GM23338 (cell line): Measurements from ENCODE around the gene B4GALT1. TPM values are rescaled to one million over a fixed set of nuclear protein-coding genes. Genes with fewer than 3 reads are reported as not detected.
A peak's percentile ranks its signal among the peaks of the same experiment; 100 is the strongest.

Experiments
- ATAC-seq: fragments of 200-7000 bp; cut with Tn5 transposase; 3 replicates; pipeline ENCODE4 v1.9.1; 2020
- DNase-seq: peaks from one replicate; pipeline ENCODE4 v3.0.0-alpha.2; 2015; ENCODE audit warnings: low spot score
- H2AFZ ChIP-seq: fragments of 200-600 bp; sonication (generic); 2 replicates; pipeline ENCODE4 v1.8.0; 2016; ENCODE audit warnings: antibody characterized with exemption, mild to moderate bottlenecking, moderate library complexity
- H3F3A ChIP-seq: fragments of 200-600 bp; sonication (generic); replicated peaks from 2 replicates; pipeline ENCODE4 v1.8.0; 2017; ENCODE audit warnings: antibody characterized with exemption, mixed run types, low read depth
- H3K27ac ChIP-seq: fragments of 200-600 bp; sonication (generic); 2 replicates; pipeline ENCODE4 v1.6.1; 2016; ENCODE audit warnings: low read depth
- H3K27me3 ChIP-seq: fragments of 200-600 bp; sonication (generic); 2 replicates; pipeline ENCODE4 v1.8.0; 2016; ENCODE audit warnings: mild to moderate bottlenecking, mixed run types, moderate library complexity; ENCODE audit not compliant: insufficient read depth
- H3K36me3 ChIP-seq: fragments of 200-600 bp; sonication (generic); 2 replicates; pipeline ENCODE4 v1.8.0; 2016; ENCODE audit warnings: mild to moderate bottlenecking; ENCODE audit not compliant: insufficient read depth
- H3K4me1 ChIP-seq: fragments of 200-600 bp; sonication (generic); 2 replicates; pipeline ENCODE4 v1.8.0; 2016; ENCODE audit warnings: mild to moderate bottlenecking, moderate library complexity; ENCODE audit not compliant: insufficient read depth
- H3K4me2 ChIP-seq: fragments of 200-600 bp; sonication (generic); 2 replicates; pipeline ENCODE4 v1.7.1; 2017; ENCODE audit warnings: mixed run types
- H3K4me3 ChIP-seq: fragments of 200-600 bp; sonication (generic); 2 replicates; pipeline ENCODE4 v1.6.1; 2016; ENCODE audit warnings: mixed run types
- H3K79me2 ChIP-seq: fragments of 200-600 bp; sonication (generic); replicated peaks from 2 replicates; pipeline ENCODE4 v1.8.0; 2017; ENCODE audit warnings: mild to moderate bottlenecking; ENCODE audit not compliant: insufficient read depth
- H3K9me2 ChIP-seq: fragments of 200-600 bp; sonication (generic); 2 replicates; pipeline ENCODE4 v1.8.0; 2017; ENCODE audit not compliant: insufficient read depth
- H4K20me1 ChIP-seq: fragments of 200-600 bp; sonication (generic); replicated peaks from 2 replicates; pipeline ENCODE4 v1.8.0; 2017; ENCODE audit warnings: mild to moderate bottlenecking; ENCODE audit not compliant: insufficient read depth
- H3K27ac Mint-ChIP-seq: 2 replicates; pipeline ENCODE4 v1.8.0; 2020; ENCODE audit warnings: inconsistent platforms, mild to moderate bottlenecking, moderate library complexity, mixed read lengths
- H3K27me3 Mint-ChIP-seq: 3 replicates; pipeline ENCODE4 v1.8.0; 2022; ENCODE audit warnings: low read depth, mild to moderate bottlenecking, moderate library complexity, mixed read lengths, inconsistent platforms; ENCODE audit not compliant: insufficient read depth, poor library complexity
- H3K36me3 Mint-ChIP-seq: 3 replicates; pipeline ENCODE4 v1.8.0; 2021; ENCODE audit warnings: low read depth, mild to moderate bottlenecking, inconsistent platforms, moderate library complexity, mixed read lengths
- H3K4me1 Mint-ChIP-seq: 3 replicates; pipeline ENCODE4 v1.8.0; 2020; ENCODE audit warnings: mild to moderate bottlenecking, inconsistent platforms, mixed read lengths
- H3K4me3 Mint-ChIP-seq: 3 replicates; pipeline ENCODE4 v1.8.0; 2021; ENCODE audit warnings: moderate library complexity, mild to moderate bottlenecking, inconsistent platforms, mixed read lengths
- H3K9me3 Mint-ChIP-seq: 3 replicates; pipeline ENCODE4 v1.8.0; 2020; ENCODE audit warnings: moderate library complexity, mild to moderate bottlenecking, inconsistent platforms, mixed read lengths
- POLR2AphosphoS5 ChIP-seq: IDR thresholded peaks from 2 replicates; pipeline ENCODE4 v1.6.1; 2016; ENCODE audit warnings: antibody characterized with exemption, low read depth
- ZNF331 ChIP-seq: fragments of 250-450 bp; sonication (Bioruptor Pico); IDR thresholded peaks from 2 replicates; pipeline ENCODE4 v1.5.0; 2020; ENCODE audit warnings: low read depth, mild to moderate bottlenecking, moderate library complexity
- long read RNA-seq: library from polyadenylated mRNA; unstranded; transcript quantifications from one replicate; pipeline ENCODE4 v2.0.0, GENCODE V29; 2020; ENCODE audit not compliant: unreplicated experiment
- polyA plus RNA-seq: library from polyadenylated mRNA; unstranded; fragments of >200 nt; fragmentation: Nextera tagmentation; extraction: Ambion mirVana; gene quantifications from 2 replicates; pipeline ENCODE4 v1.2.1, GENCODE V29; 2016
- total RNA-seq: library from RNA; depleted of rRNA; stranded (reverse); fragments of >200 nt; shearing (Covaris generic); gene quantifications from 2 replicates; pipeline ENCODE4 v1.2.3, GENCODE V29; 2014; rRNA removed
- TF ChIP-seq, protein P1 (sequence below), 2 experiments: fragments of 200-600 bp in 1 of 2; sonication (generic) in 1 of 2; conservative IDR thresholded peaks; 2 replicates each; pipeline versions ENCODE4 v1.5.1 to v1.6.1; 2016 to 2017; ENCODE audit warnings: antibody characterized with exemption in 2 of 2, low read depth in 2 of 2, mild to moderate bottlenecking in 2 of 2, moderate library complexity in 1 of 2
- TF ChIP-seq, protein P2 (sequence below): IDR thresholded peaks from 2 replicates; pipeline ENCODE4 v1.6.1; 2016; ENCODE audit warnings: antibody characterized with exemption

B4GALT1 gene
- total RNA-seq, result 14.7 and 15.8 TPM in 2 replicates
- 6.3 and 7.0 TPM in 2 replicates for polyA plus RNA-seq
- long read RNA-seq, partial matches to known transcripts, result 0 of 2 reads
- long read RNA-seq, other reads (novel, unspliced or antisense), result 2 of 2 reads

DNA sequence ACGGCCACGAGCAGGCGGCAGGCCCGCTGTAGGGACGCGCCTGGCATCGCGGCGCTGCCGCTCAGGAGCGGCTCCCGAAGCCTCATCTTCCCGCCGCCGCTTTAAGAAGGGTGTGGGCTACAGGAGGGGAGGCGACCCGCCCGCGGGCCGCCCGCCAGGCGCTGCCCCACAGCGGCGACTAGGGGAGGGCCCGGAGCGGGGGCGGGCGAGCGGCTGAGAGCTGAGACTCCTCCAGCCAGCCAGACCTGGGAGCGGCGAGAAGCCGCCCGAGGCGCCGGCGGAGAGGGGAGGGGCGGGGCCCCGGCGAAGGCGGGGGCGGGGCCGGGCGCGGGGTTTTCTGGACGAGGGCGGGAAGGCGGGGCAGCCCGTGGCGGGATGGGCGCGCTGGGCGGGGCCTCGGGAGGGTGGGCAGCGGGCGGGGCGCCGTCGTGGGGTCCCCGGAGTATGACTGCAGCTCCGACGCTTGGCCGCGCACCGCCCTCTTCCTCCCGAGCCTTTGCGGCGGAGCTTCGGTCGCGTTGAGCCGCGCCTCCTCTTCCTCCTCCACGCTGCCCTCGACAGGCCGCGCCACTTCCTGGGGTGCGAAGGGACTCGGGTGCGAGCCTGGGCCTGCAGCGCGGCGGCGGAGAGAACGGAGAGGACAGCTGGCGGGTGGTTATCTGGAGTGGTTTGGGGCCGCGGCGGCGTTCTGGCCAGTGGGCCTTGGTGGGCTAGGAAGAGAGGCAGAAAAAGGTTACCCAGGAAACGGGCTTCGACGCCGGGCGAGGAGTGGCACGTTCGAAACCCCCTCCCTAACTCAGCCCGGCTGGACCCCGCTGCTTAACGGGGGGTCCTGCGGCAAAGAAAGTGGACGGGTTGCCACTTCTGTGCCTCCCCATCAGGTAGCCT, at the start of gene B4GALT1:
TSS of gene B4GALT1 (minus strand) at position 253 of the 888 bp plus-strand sequence. CDS start at position 86, 167 bp downstream.
- Histone ChIP-seq H3K4me3 (peak within 1 kb of the TSS; percentile 94), H2AFZ (peak within 1 kb of the TSS; percentile 96), H3K9me2 (no peaks in the 10 kb centered on the region), H3K27me3 (peaks cover 18% of the 10 kb centered on the region), H3K4me2 (peak within 1 kb of the TSS; percentile 100), H3K27ac (no peak within 1 kb of the TSS), H3F3A (peaks cover 10% of the 10 kb centered on the region), H3K36me3 (no peaks in the 10 kb centered on the region), H4K20me1 (peaks cover 5% of the 10 kb centered on the region), H3K4me1 (peaks cover 12% of the 10 kb centered on the region; the same call in 1 of the 2 replicates), H3K79me2 (peaks cover 24% of the 10 kb centered on the region)
- H3K36me3 Mint-ChIP-seq, result no peaks in the 10 kb centered on the region
- H3K27ac Mint-ChIP-seq, result no peak within 1 kb of the TSS
- ATAC-seq (peak; percentile 78), DNase-seq (peak; percentile 87)
- H3K4me1 Mint-ChIP-seq, result peaks cover 26% of the 10 kb centered on the region
- H3K9me3 Mint-ChIP-seq, result no peaks in the 10 kb centered on the region
- TF ChIP-seq, protein P1, sequence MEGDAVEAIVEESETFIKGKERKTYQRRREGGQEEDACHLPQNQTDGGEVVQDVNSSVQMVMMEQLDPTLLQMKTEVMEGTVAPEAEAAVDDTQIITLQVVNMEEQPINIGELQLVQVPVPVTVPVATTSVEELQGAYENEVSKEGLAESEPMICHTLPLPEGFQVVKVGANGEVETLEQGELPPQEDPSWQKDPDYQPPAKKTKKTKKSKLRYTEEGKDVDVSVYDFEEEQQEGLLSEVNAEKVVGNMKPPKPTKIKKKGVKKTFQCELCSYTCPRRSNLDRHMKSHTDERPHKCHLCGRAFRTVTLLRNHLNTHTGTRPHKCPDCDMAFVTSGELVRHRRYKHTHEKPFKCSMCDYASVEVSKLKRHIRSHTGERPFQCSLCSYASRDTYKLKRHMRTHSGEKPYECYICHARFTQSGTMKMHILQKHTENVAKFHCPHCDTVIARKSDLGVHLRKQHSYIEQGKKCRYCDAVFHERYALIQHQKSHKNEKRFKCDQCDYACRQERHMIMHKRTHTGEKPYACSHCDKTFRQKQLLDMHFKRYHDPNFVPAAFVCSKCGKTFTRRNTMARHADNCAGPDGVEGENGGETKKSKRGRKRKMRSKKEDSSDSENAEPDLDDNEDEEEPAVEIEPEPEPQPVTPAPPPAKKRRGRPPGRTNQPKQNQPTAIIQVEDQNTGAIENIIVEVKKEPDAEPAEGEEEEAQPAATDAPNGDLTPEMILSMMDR (conservative IDR thresholded peaks at IDR 0.05; ENCODE audit: low read depth in 2 of 2), result no peak
- TF ChIP-seq, protein P2, sequence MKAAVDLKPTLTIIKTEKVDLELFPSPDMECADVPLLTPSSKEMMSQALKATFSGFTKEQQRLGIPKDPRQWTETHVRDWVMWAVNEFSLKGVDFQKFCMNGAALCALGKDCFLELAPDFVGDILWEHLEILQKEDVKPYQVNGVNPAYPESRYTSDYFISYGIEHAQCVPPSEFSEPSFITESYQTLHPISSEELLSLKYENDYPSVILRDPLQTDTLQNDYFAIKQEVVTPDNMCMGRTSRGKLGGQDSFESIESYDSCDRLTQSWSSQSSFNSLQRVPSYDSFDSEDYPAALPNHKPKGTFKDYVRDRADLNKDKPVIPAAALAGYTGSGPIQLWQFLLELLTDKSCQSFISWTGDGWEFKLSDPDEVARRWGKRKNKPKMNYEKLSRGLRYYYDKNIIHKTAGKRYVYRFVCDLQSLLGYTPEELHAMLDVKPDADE, result no peak
- peak; percentile 56 for TF ChIP-seq POLR2AphosphoS5
- peak within 1 kb of the TSS; percentile 82 for H3K4me3 Mint-ChIP-seq
- peaks cover 11% of the 10 kb centered on the region for H3K27me3 Mint-ChIP-seq

GRCh38 chr9:33211695-33212393, 44.7 kb upstream of the B4GALT1 start:
- Mint-ChIP-seq H3K4me3 (no peak overlapping the region; the same call in 2 of the 3 replicates), H3K27me3 (no peaks in the 10 kb centered on the region), H3K4me1 (peaks cover 12% of the 10 kb centered on the region), H3K9me3 (no peaks in the 10 kb centered on the region), H3K27ac (no peak overlapping the region; the same call in 1 of the 2 replicates), H3K36me3 (no peaks in the 10 kb centered on the region)
- H3K9me2 ChIP-seq, result peaks cover 3% of the 10 kb centered on the region; the same call in 1 of the 2 replicates
- ATAC-seq (peak; percentile 94), DNase-seq (peak; percentile 44)
- H3K27ac ChIP-seq, result no peak overlapping the region
- no peak overlapping the region for H3K4me3 ChIP-seq
- peak overlapping the region; percentile 20; the same call in 1 of the 2 replicates for H3K4me2 ChIP-seq
- no peaks in the 10 kb centered on the region for H3K79me2 ChIP-seq
- H3F3A ChIP-seq, result no peaks in the 10 kb centered on the region
- peak overlapping the region; percentile 20 for H2AFZ ChIP-seq
- no peaks in the 10 kb centered on the region for H3K27me3 ChIP-seq
- H3K4me1 ChIP-seq, result no peaks in the 10 kb centered on the region
- H3K36me3 ChIP-seq, result no peaks in the 10 kb centered on the region
- H4K20me1 ChIP-seq, result no peaks in the 10 kb centered on the region
- TF ChIP-seq, protein P1 (conservative IDR thresholded peaks at IDR 0.05; ENCODE audit: low read depth in 2 of 2), result 0 out of 4 replicates have a peak, but pooled peaks of 1 of the 2 experiments have one; percentile 11
- no peak for TF ChIP-seq ZNF331 (CRISPR knock-in tag)
